GM18951 (cell line): Measurements from ENCODE around the gene KRT9.

Experiments used
- POLR2A ChIP-seq: IDR thresholded peaks from 4 replicates; pipeline ENCODE4 v1.6.1; 2011; ENCODE audit warnings: mild to moderate bottlenecking; ENCODE audit not compliant: insufficient read length, insufficient read depth; ENCODE audit errors: extremely low read depth
- in situ Hi-C: fragments of 300-500 bp; cut with MboI; formaldehyde crosslinking; loops from one replicate; pipeline ENCODE4 v1.12.0; 2022; ENCODE audit warnings: low sequenced_read_pairs, mixed read lengths, inconsistent platforms; ENCODE audit not compliant: unreplicated experiment

KRT9 gene

DNA sequence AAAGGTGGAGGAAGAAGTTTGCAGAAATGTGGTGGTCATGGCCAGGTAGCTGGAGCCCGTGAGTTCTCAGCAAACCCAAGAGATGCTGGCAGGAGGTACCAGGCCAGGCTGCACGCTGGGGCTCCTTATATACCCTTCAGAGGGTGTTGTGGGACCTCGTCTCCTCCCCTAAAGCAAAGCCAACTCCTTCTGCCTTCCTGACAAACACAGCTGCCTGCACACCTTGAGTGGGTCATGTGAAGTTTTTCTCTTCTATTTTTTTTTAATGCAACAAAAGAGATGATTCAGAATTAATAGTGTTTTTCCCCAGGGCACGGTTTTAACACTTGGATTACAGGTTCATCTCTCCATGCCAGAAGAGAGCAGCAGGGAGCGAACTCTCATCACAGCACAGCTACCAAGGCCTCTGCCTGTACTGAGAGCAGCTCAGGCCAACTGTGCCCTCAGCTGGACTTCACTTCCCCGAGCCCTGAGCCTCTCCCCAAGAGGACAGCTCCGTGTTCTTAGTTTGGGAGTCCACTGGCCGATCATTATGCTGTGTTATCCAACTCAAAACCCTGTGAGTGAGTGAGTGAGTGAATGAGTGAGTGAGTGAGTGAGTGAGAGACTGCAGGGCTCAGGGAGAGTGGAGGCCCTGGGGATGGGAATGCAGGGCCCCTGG is 52.9 kb downstream of the KRT9 start, which contains the start of gene KRT15:
Gene KRT15 (minus strand): TSS at position 102 of the 661 bp plus-strand sequence. CDS start 63 bp downstream, at position 39.
- in situ Hi-C loops, result no loop called here
- TF ChIP-seq POLR2A, result no peak

DNA sequence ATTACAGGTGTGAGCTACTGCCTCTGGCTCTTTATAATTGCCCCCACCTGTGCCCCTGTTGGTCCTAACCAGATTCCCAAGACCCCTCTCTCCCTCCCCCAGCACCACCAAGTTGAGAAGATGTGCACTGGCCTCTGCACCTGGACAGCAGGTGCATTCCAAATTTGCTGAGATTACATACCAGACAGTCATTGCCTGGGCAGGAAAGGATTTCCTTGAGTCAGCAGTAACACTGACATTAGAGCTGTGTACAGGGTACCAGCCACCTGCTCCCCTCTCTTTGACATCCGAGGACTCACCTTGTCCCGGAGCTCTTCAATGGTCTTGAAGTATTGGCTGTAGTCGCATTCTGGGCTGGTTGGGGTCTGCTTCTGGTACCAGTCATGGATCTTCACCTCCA is 53.8 kb downstream of the KRT9 start:
- no peak for TF ChIP-seq POLR2A
- in situ Hi-C loops, result no loop called here

DNA sequence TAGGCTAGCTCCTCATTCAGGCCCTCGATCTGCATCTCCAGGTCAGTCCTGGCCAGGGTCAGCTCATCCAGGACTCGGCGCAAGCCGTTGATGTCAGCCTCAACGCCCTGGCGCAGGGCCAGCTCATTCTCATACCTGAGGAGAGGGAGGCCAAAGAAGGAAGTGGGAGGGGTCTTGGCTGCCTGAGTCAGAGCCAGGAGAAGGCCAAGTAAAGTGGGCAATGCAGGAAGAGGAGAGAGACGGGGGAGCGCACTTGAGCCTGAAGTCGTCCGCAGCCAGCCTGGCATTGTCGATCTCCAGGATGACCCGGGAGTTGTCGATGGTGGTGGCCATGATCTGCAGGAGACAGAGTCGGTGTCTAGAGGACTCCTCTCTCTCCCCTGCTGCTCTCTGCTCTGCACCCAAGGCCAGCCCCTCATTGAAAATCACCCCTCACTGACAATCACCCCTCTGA is 55.0 kb downstream of the KRT9 start:
- in situ Hi-C loops, result no loop called here
- TF ChIP-seq POLR2A, result no peak

DNA sequence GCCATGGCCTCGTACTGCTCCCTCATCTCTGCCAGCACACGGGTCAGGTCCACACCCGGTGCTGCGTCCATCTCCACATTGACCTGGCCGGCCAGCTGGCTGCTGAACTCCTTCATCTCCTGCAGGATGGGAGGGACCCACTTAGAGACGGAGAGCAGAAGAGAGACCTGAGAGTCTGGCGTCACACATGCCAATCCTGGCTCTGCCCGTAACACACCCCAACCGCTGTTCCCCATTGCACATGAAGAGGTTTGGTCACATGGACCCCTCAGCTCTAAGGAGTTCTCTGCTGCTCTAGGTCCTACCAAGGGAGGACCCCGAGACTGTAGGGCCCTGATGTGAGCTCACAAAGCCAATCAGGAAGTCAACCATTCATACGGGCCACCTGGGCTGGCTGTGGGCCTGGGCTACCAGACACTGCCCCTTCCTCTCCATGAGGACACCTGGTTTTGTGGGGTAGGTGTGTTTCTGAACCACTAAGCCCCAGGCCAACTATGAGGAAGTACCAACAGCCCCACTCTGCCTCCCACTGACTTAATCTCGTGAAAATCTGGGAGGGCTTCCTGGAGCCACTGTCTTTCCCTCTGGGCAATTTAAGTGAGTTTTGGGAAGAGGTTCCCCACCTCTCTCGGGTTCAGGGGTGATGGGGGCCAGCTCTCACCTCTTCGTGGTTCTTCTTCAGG is 55.6 kb downstream of the KRT9 start:
- TF ChIP-seq POLR2A, result no peak
- in situ Hi-C loops, result no loop called here
